GM23338 (cell line): Measurements from ENCODE around the gene GRM8. TPM values are rescaled to one million over a fixed set of nuclear protein-coding genes. Genes with fewer than 3 reads are reported as not detected.

Experiments used
- ATAC-seq: fragments of 200-7000 bp; cut with Tn5 transposase; 3 replicates; pipeline ENCODE4 v1.9.1; 2020
- DNase-seq: peaks from one replicate; pipeline ENCODE4 v3.0.0-alpha.2; 2015; ENCODE audit warnings: low spot score
- H2AFZ ChIP-seq: fragments of 200-600 bp; sonication (generic); 2 replicates; pipeline ENCODE4 v1.8.0; 2016; ENCODE audit warnings: antibody characterized with exemption, mild to moderate bottlenecking, moderate library complexity
- H3F3A ChIP-seq: fragments of 200-600 bp; sonication (generic); replicated peaks from 2 replicates; pipeline ENCODE4 v1.8.0; 2017; ENCODE audit warnings: antibody characterized with exemption, mixed run types, low read depth
- H3K27ac ChIP-seq: fragments of 200-600 bp; sonication (generic); 2 replicates; pipeline ENCODE4 v1.6.1; 2016; ENCODE audit warnings: low read depth
- H3K27me3 ChIP-seq: fragments of 200-600 bp; sonication (generic); 2 replicates; pipeline ENCODE4 v1.8.0; 2016; ENCODE audit warnings: mild to moderate bottlenecking, mixed run types, moderate library complexity; ENCODE audit not compliant: insufficient read depth
- H3K36me3 ChIP-seq: fragments of 200-600 bp; sonication (generic); 2 replicates; pipeline ENCODE4 v1.8.0; 2016; ENCODE audit warnings: mild to moderate bottlenecking; ENCODE audit not compliant: insufficient read depth
- H3K4me1 ChIP-seq: fragments of 200-600 bp; sonication (generic); 2 replicates; pipeline ENCODE4 v1.8.0; 2016; ENCODE audit warnings: mild to moderate bottlenecking, moderate library complexity; ENCODE audit not compliant: insufficient read depth
- H3K4me2 ChIP-seq: fragments of 200-600 bp; sonication (generic); 2 replicates; pipeline ENCODE4 v1.7.1; 2017; ENCODE audit warnings: mixed run types
- H3K4me3 ChIP-seq: fragments of 200-600 bp; sonication (generic); 2 replicates; pipeline ENCODE4 v1.6.1; 2016; ENCODE audit warnings: mixed run types
- H3K79me2 ChIP-seq: fragments of 200-600 bp; sonication (generic); replicated peaks from 2 replicates; pipeline ENCODE4 v1.8.0; 2017; ENCODE audit warnings: mild to moderate bottlenecking; ENCODE audit not compliant: insufficient read depth
- H3K9me2 ChIP-seq: fragments of 200-600 bp; sonication (generic); 2 replicates; pipeline ENCODE4 v1.8.0; 2017; ENCODE audit not compliant: insufficient read depth
- H4K20me1 ChIP-seq: fragments of 200-600 bp; sonication (generic); replicated peaks from 2 replicates; pipeline ENCODE4 v1.8.0; 2017; ENCODE audit warnings: mild to moderate bottlenecking; ENCODE audit not compliant: insufficient read depth
- H3K27ac Mint-ChIP-seq: 2 replicates; pipeline ENCODE4 v1.8.0; 2020; ENCODE audit warnings: inconsistent platforms, mild to moderate bottlenecking, moderate library complexity, mixed read lengths
- H3K27me3 Mint-ChIP-seq: 3 replicates; pipeline ENCODE4 v1.8.0; 2022; ENCODE audit warnings: low read depth, mild to moderate bottlenecking, moderate library complexity, mixed read lengths, inconsistent platforms; ENCODE audit not compliant: insufficient read depth, poor library complexity
- H3K36me3 Mint-ChIP-seq: 3 replicates; pipeline ENCODE4 v1.8.0; 2021; ENCODE audit warnings: low read depth, mild to moderate bottlenecking, inconsistent platforms, moderate library complexity, mixed read lengths
- H3K4me1 Mint-ChIP-seq: 3 replicates; pipeline ENCODE4 v1.8.0; 2020; ENCODE audit warnings: mild to moderate bottlenecking, inconsistent platforms, mixed read lengths
- H3K4me3 Mint-ChIP-seq: 3 replicates; pipeline ENCODE4 v1.8.0; 2021; ENCODE audit warnings: moderate library complexity, mild to moderate bottlenecking, inconsistent platforms, mixed read lengths
- H3K9me3 Mint-ChIP-seq: 3 replicates; pipeline ENCODE4 v1.8.0; 2020; ENCODE audit warnings: moderate library complexity, mild to moderate bottlenecking, inconsistent platforms, mixed read lengths
- CREB1 ChIP-seq: fragments of 250-450 bp; sonication (Bioruptor Pico); IDR thresholded peaks from 2 replicates; pipeline ENCODE4 v1.5.0; 2020; ENCODE audit warnings: low read depth, mild to moderate bottlenecking, moderate library complexity
- CTCF ChIP-seq, 2 experiments: fragments of 200-600 bp in 1 of 2; sonication (generic) in 1 of 2; conservative IDR thresholded peaks; 2 replicates each; pipeline versions ENCODE4 v1.5.1 to v1.6.1; 2016 to 2017; ENCODE audit warnings: antibody characterized with exemption in 2 of 2, low read depth in 2 of 2, mild to moderate bottlenecking in 2 of 2, moderate library complexity in 1 of 2
- EZH2 ChIP-seq: fragments of 200-600 bp; sonication (generic); IDR thresholded peaks from one replicate; pipeline ENCODE4 v1.8.0; 2017; ENCODE audit warnings: antibody characterized with exemption, mild to moderate bottlenecking, low read depth; ENCODE audit not compliant: unreplicated experiment
- EZH2phosphoT487 ChIP-seq: fragments of 200-600 bp; sonication (generic); IDR thresholded peaks from one replicate; pipeline ENCODE4 v1.8.1; 2018; ENCODE audit warnings: antibody characterized with exemption; ENCODE audit not compliant: unreplicated experiment
- JUNB ChIP-seq: IDR thresholded peaks from one replicate; pipeline ENCODE4 v1.6.1; 2016; ENCODE audit warnings: antibody characterized with exemption; ENCODE audit not compliant: unreplicated experiment
- NANOG ChIP-seq: IDR thresholded peaks from 2 replicates; pipeline ENCODE4 v1.6.1; 2016; ENCODE audit warnings: antibody characterized with exemption, borderline replicate concordance
- POLR2AphosphoS5 ChIP-seq: IDR thresholded peaks from 2 replicates; pipeline ENCODE4 v1.6.1; 2016; ENCODE audit warnings: antibody characterized with exemption, low read depth
- STAT1 ChIP-seq: IDR thresholded peaks from one replicate; pipeline ENCODE4 v1.6.1; 2016; ENCODE audit warnings: antibody characterized with exemption; ENCODE audit not compliant: unreplicated experiment
- ZNF114 ChIP-seq: fragments of 250-450 bp; sonication (Bioruptor Pico); IDR thresholded peaks from 2 replicates; pipeline ENCODE4 v1.5.0; 2020; ENCODE audit warnings: mild to moderate bottlenecking, moderate library complexity
- ZNF331 ChIP-seq: fragments of 250-450 bp; sonication (Bioruptor Pico); IDR thresholded peaks from 2 replicates; pipeline ENCODE4 v1.5.0; 2020; ENCODE audit warnings: low read depth, mild to moderate bottlenecking, moderate library complexity
- ZNF462 ChIP-seq: fragments of 250-450 bp; sonication (Bioruptor Pico); IDR thresholded peaks from 2 replicates; pipeline ENCODE4 v1.5.0; 2020; ENCODE audit warnings: mild to moderate bottlenecking, moderate library complexity
- polyA plus RNA-seq: library from polyadenylated mRNA; unstranded; fragments of >200 nt; fragmentation: Nextera tagmentation; extraction: Ambion mirVana; gene quantifications from 2 replicates; pipeline ENCODE4 v1.2.1, GENCODE V29; 2016
- total RNA-seq: library from RNA; depleted of rRNA; stranded (reverse); fragments of >200 nt; shearing (Covaris generic); gene quantifications from 2 replicates; pipeline ENCODE4 v1.2.3, GENCODE V29; 2014

Gene GRM8
- total and polyA plus RNA-seq, 2 experiments from 2014 or later: 1.9 to 6.6 TPM

GRCh38 chr7:126460664-126461063, 792.1 kb downstream of the GRM8 start:
- no peaks in the 10 kb centered on the region for H3K36me3 ChIP-seq
- H3K4me3 ChIP-seq: no peak overlapping the region
- no peak overlapping the region for H3K4me2 ChIP-seq
- H3K9me2 ChIP-seq: no peaks in the 10 kb centered on the region; the same call in 1 of the 2 replicates
- no peaks in the 10 kb centered on the region for H3F3A ChIP-seq
- no peaks in the 10 kb centered on the region for H4K20me1 ChIP-seq
- DNase-seq (no peak), ATAC-seq (no peak)
- H3K4me1 ChIP-seq: no peaks in the 10 kb centered on the region
- Mint-ChIP-seq H3K4me1 (no peaks in the 10 kb centered on the region), H3K9me3 (no peaks in the 10 kb centered on the region), H3K36me3 (no peaks in the 10 kb centered on the region), H3K27ac (no peak overlapping the region), H3K4me3 (no peak overlapping the region), H3K27me3 (no peaks in the 10 kb centered on the region)
- TF ChIP-seq EZH2phosphoT487: no peak
- TF ChIP-seq ZNF331 (CRISPR knock-in tag): no peak
- no peak for TF ChIP-seq JUNB
- TF ChIP-seq ZNF462 (CRISPR knock-in tag): no peak
- no peak for TF ChIP-seq NANOG
- TF ChIP-seq ZNF114 (CRISPR knock-in tag): no peak
- TF ChIP-seq POLR2AphosphoS5: no peak
- H2AFZ ChIP-seq: no peak overlapping the region
- no peak overlapping the region for H3K27ac ChIP-seq
- H3K79me2 ChIP-seq: no peaks in the 10 kb centered on the region
- H3K27me3 ChIP-seq: no peaks in the 10 kb centered on the region

DNA sequence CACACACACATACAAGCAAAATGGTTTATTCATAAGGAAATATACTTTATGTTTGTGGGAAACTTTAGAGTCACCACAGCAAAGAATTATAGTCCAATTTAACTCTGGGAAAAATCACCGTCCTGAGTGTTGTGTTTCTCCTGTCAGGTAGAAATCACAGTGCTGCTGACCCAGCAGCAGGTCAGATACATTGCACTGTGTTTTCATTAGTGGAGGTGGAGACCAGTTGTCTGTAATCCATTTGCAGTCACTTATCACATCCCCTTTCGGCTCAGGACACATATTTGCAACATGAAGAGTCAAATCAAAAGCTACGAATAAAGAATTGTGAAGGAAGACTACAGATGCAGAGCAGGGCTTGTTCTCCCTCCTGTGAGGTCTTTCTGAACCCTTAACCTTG, 799.6 kb downstream of the GRM8 start:
- Histone ChIP-seq H3F3A (no peaks in the 10 kb centered on the region), H3K36me3 (no peaks in the 10 kb centered on the region), H3K4me1 (no peaks in the 10 kb centered on the region), H3K4me3 (no peak overlapping the region), H4K20me1 (no peaks in the 10 kb centered on the region), H3K27ac (no peak overlapping the region), H3K27me3 (no peaks in the 10 kb centered on the region), H2AFZ (no peak overlapping the region), H3K9me2 (no peaks in the 10 kb centered on the region), H3K4me2 (no peak overlapping the region), H3K79me2 (no peaks in the 10 kb centered on the region)
- Mint-ChIP-seq H3K27ac (no peak overlapping the region), H3K4me3 (no peak overlapping the region), H3K9me3 (no peaks in the 10 kb centered on the region), H3K4me1 (no peaks in the 10 kb centered on the region), H3K27me3 (no peaks in the 10 kb centered on the region), H3K36me3 (no peaks in the 10 kb centered on the region)
- DNase-seq (no peak), ATAC-seq (no peak)
- TF ChIP-seq CREB1 (CRISPR knock-in tag) (no peak), EZH2phosphoT487 (no peak), STAT1 (no peak), NANOG (no peak), JUNB (no peak), CTCF (conservative IDR thresholded peaks at IDR 0.05; ENCODE audit: low read depth in 2 of 2) (no peak), EZH2 (no peak)
